ENCODE results near the gene ITIH2.
A peak's percentile ranks its signal among the peaks of the same experiment; 100 is the strongest.
"Not testable (repeated sequence)": the region's sequence is repeated elsewhere in the genome, so short reads cannot be mapped to it uniquely, and the experiment has no call there.

ITIH2 gene

GRCh38 chr10:7748637-7749036 is 45.5 kb downstream of the ITIH2 start:
- not testable (repeated sequence) for H3K18ac ChIP-seq (ENCODE audit: low read depth in 1 of 2, low read length in 2 of 2); H2BK12ac ChIP-seq (ENCODE audit: low read length in 2 of 2); H3K4me1 ChIP-seq (ENCODE audit: control insufficient read depth, insufficient read depth, low read depth, low read length); H4K91ac ChIP-seq (ENCODE audit: low read length); H2AK5ac ChIP-seq (ENCODE audit: low read length, severe bottlenecking); H3K27me3 ChIP-seq (ENCODE audit: control insufficient read depth in 1 of 2, insufficient read depth in 1 of 2, low read length in 2 of 2); H3K4me2 ChIP-seq (ENCODE audit: low read length, poor library complexity, severe bottlenecking); H3K4ac ChIP-seq (ENCODE audit: low read depth in 1 of 2, low read length in 2 of 2); H3K14ac ChIP-seq (ENCODE audit: low read length in 2 of 2); H3K23ac ChIP-seq (ENCODE audit: low read length in 2 of 2); H2BK5ac ChIP-seq (ENCODE audit: low read depth, low read length, poor library complexity, severe bottlenecking); H3K79me1 ChIP-seq (replicated peaks; ENCODE audit: low read length, poor library complexity, severe bottlenecking); H3K9ac ChIP-seq (ENCODE audit: low read length); H3K4me3 ChIP-seq (ENCODE audit: insufficient read depth in 1 of 2, low read depth in 1 of 2, low read length in 2 of 2); H2AFZ ChIP-seq (ENCODE audit: low read depth, low read length); H2BK120ac ChIP-seq (ENCODE audit: low read depth, low read length); H2BK15ac ChIP-seq (ENCODE audit: low read depth, poor library complexity, severe bottlenecking); H3K9me3 ChIP-seq (ENCODE audit: control insufficient read depth, low read length); H4K8ac ChIP-seq (ENCODE audit: low read length); H3K27ac ChIP-seq (ENCODE audit: low read length, poor library complexity, severe bottlenecking)
- 82% methylated on average over 7 of the region's 7 CpGs for WGBS
- peaks cover 2 to 26% of the 10 kb centered on the region in 2 experiments for H3K36me3 ChIP-seq (ENCODE audit: control insufficient read depth in 1 of 2, insufficient read depth in 2 of 2, low read depth in 1 of 2, low read length in 2 of 2)
- peak; percentile 11 for DNase-seq

- Histone ChIP-seq H3K4ac (ENCODE audit: low read depth in 1 of 2, low read length in 2 of 2) (no peak overlapping the region), H3K27ac (ENCODE audit: low read length, poor library complexity, severe bottlenecking) (no peak overlapping the region), H4K8ac (ENCODE audit: low read length) (no peak overlapping the region), H3K9me3 (ENCODE audit: control insufficient read depth, low read length) (no peaks in the 10 kb centered on the region), H2BK12ac (ENCODE audit: low read length in 2 of 2) (no peak overlapping the region), H3K23ac (ENCODE audit: low read length in 2 of 2) (no peak overlapping the region), H3K36me3 (ENCODE audit: control insufficient read depth in 1 of 2, insufficient read depth in 2 of 2, low read depth in 1 of 2, low read length in 2 of 2) (peaks cover 11 to 39% of the 10 kb centered on the region in 2 experiments), H3K18ac (ENCODE audit: low read depth in 1 of 2, low read length in 2 of 2) (no peak overlapping the region), H3K4me3 (ENCODE audit: insufficient read depth in 1 of 2, low read depth in 1 of 2, low read length in 2 of 2) (no peak overlapping the region), H4K91ac (ENCODE audit: low read length) (no peak overlapping the region), H2BK120ac (ENCODE audit: low read depth, low read length) (no peak overlapping the region), H3K79me1 (replicated peaks; ENCODE audit: low read length, poor library complexity, severe bottlenecking) (peaks cover 3% of the 10 kb centered on the region), H3K14ac (ENCODE audit: low read length in 2 of 2) (no peak overlapping the region), H3K27me3 (ENCODE audit: control insufficient read depth in 1 of 2, insufficient read depth in 1 of 2, low read length in 2 of 2) (no peaks in the 10 kb centered on the region), H2BK5ac (ENCODE audit: low read depth, low read length, poor library complexity, severe bottlenecking) (no peak overlapping the region), H2AFZ (ENCODE audit: low read depth, low read length) (no peak overlapping the region), H2BK15ac (ENCODE audit: low read depth, poor library complexity, severe bottlenecking) (no peak overlapping the region), H3K4me1 (ENCODE audit: control insufficient read depth, insufficient read depth, low read depth, low read length) (no peaks in the 10 kb centered on the region), H2AK5ac (ENCODE audit: low read length, severe bottlenecking) (no peak overlapping the region), H3K4me2 (ENCODE audit: low read length, poor library complexity, severe bottlenecking) (no peak overlapping the region), H3K9ac (ENCODE audit: low read length) (no peak overlapping the region)
- DNase-seq: no peak
- 97% methylated on average over 5 of the region's 5 CpGs for WGBS
Measured at GRCh38 chr10:7750222-7750621, 47.1 kb downstream of the ITIH2 start.

GRCh38 chr10:7752251-7752650 is 49.1 kb downstream of the ITIH2 start:
- Histone ChIP-seq H3K4me3 (ENCODE audit: insufficient read depth in 1 of 2, low read depth in 1 of 2, low read length in 2 of 2) (no peak overlapping the region), H4K91ac (ENCODE audit: low read length) (no peak overlapping the region), H3K14ac (ENCODE audit: low read length in 2 of 2) (no peak overlapping the region), H3K4ac (ENCODE audit: low read depth in 1 of 2, low read length in 2 of 2) (no peak overlapping the region), H2BK5ac (ENCODE audit: low read depth, low read length, poor library complexity, severe bottlenecking) (no peak overlapping the region), H3K4me2 (ENCODE audit: low read length, poor library complexity, severe bottlenecking) (no peak overlapping the region), H4K8ac (ENCODE audit: low read length) (no peak overlapping the region), H3K79me1 (replicated peaks; ENCODE audit: low read length, poor library complexity, severe bottlenecking) (peaks cover 6% of the 10 kb centered on the region), H3K9me3 (ENCODE audit: control insufficient read depth, low read length) (no peaks in the 10 kb centered on the region), H2BK12ac (ENCODE audit: low read length in 2 of 2) (no peak overlapping the region), H3K9ac (ENCODE audit: low read length) (no peak overlapping the region), H3K4me1 (ENCODE audit: control insufficient read depth, insufficient read depth, low read depth, low read length) (no peaks in the 10 kb centered on the region), H3K36me3 (ENCODE audit: control insufficient read depth in 1 of 2, insufficient read depth in 2 of 2, low read depth in 1 of 2, low read length in 2 of 2) (peaks cover 14 to 58% of the 10 kb centered on the region in 2 experiments), H3K23ac (ENCODE audit: low read length in 2 of 2) (no peak overlapping the region), H2AFZ (ENCODE audit: low read depth, low read length) (no peak overlapping the region), H3K27ac (ENCODE audit: low read length, poor library complexity, severe bottlenecking) (no peak overlapping the region), H3K27me3 (ENCODE audit: control insufficient read depth in 1 of 2, insufficient read depth in 1 of 2, low read length in 2 of 2) (no peaks in the 10 kb centered on the region), H2AK5ac (ENCODE audit: low read length, severe bottlenecking) (no peak overlapping the region), H3K18ac (ENCODE audit: low read depth in 1 of 2, low read length in 2 of 2) (no peak overlapping the region), H2BK15ac (ENCODE audit: low read depth, poor library complexity, severe bottlenecking) (no peak overlapping the region), H2BK120ac (ENCODE audit: low read depth, low read length) (no peak overlapping the region)
- 94% methylated on average over 5 of the region's 6 CpGs for WGBS
- DNase-seq: no peak

GRCh38 chr10:7755103-7755502 is 52.0 kb downstream of the ITIH2 start:
- Histone ChIP-seq H3K4me2 (ENCODE audit: low read length, poor library complexity, severe bottlenecking) (no peak overlapping the region), H3K23ac (ENCODE audit: low read length in 2 of 2) (no peak overlapping the region), H4K91ac (ENCODE audit: low read length) (no peak overlapping the region), H2BK5ac (ENCODE audit: low read depth, low read length, poor library complexity, severe bottlenecking) (no peak overlapping the region), H2BK120ac (ENCODE audit: low read depth, low read length) (no peak overlapping the region), H3K9ac (ENCODE audit: low read length) (no peak overlapping the region), H2BK12ac (ENCODE audit: low read length in 2 of 2) (no peak overlapping the region), H3K36me3 (ENCODE audit: control insufficient read depth in 1 of 2, insufficient read depth in 2 of 2, low read depth in 1 of 2, low read length in 2 of 2) (peaks cover 18 to 82% of the 10 kb centered on the region in 2 experiments), H3K14ac (ENCODE audit: low read length in 2 of 2) (no peak overlapping the region), H2AFZ (ENCODE audit: low read depth, low read length) (no peak overlapping the region), H3K9me3 (ENCODE audit: control insufficient read depth, low read length) (no peaks in the 10 kb centered on the region), H2AK5ac (ENCODE audit: low read length, severe bottlenecking) (no peak overlapping the region), H2BK15ac (ENCODE audit: low read depth, poor library complexity, severe bottlenecking) (no peak overlapping the region), H3K27me3 (ENCODE audit: control insufficient read depth in 1 of 2, insufficient read depth in 1 of 2, low read length in 2 of 2) (no peaks in the 10 kb centered on the region), H3K79me1 (replicated peaks; ENCODE audit: low read length, poor library complexity, severe bottlenecking) (peaks cover 6% of the 10 kb centered on the region), H3K27ac (ENCODE audit: low read length, poor library complexity, severe bottlenecking) (no peak overlapping the region), H3K18ac (ENCODE audit: low read depth in 1 of 2, low read length in 2 of 2) (no peak overlapping the region), H3K4me1 (ENCODE audit: control insufficient read depth, insufficient read depth, low read depth, low read length) (no peaks in the 10 kb centered on the region), H3K4ac (ENCODE audit: low read depth in 1 of 2, low read length in 2 of 2) (no peak overlapping the region), H4K8ac (ENCODE audit: low read length) (no peak overlapping the region), H3K4me3 (ENCODE audit: insufficient read depth in 1 of 2, low read depth in 1 of 2, low read length in 2 of 2) (no peak overlapping the region)
- no peak for DNase-seq
- 100% methylated on average over 2 of the region's 3 CpGs for WGBS
